ENCODE measurements around the gene SOCS7. TPM values are rescaled to one million over a fixed set of nuclear protein-coding genes. Genes with fewer than 3 reads are reported as not detected.

SOCS7 gene
- total RNA-seq, 1 donor from 2014 or later, result 17.8 TPM

DNA sequence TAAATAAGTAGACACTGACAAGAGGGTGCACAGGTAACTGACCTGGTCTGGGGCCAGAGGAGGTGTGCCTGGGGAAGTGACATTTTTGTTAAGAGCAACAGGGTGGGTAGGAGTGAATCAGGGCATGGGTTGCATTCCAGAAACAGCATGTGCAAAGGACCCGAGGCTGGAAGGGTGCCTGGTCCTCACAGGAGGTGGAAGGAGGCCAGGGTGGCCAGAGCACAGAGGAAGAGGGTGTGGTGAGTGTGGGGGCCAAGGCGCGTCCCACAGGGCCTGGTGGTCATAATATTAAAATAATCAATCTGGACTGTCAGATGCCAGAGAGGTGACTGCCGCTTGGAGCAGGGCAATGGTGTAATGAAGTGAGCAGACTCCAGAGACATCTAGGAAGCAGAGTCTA, 90.9 kb downstream of the SOCS7 start:
- Histone ChIP-seq H3K27ac (no peak overlapping the region), H3F3A (ENCODE audit: low read depth) (peaks cover 7% of the 10 kb centered on the region), H3K9me3 (ENCODE audit: low read depth) (no peaks in the 10 kb centered on the region), H4K20me1 (ENCODE audit: low read depth) (no peaks in the 10 kb centered on the region), H3K4me3 (no peak overlapping the region), H3K27me3 (no peaks in the 10 kb centered on the region), H3K9ac (no peak overlapping the region), H2AFZ (replicated peaks) (no peak overlapping the region), H3K79me2 (ENCODE audit: low read depth) (no peaks in the 10 kb centered on the region), H3K4me2 (no peak overlapping the region), H3K36me3 (no peaks in the 10 kb centered on the region), H3K4me1 (peaks cover 18% of the 10 kb centered on the region)
- H3K9me3 Mint-ChIP-seq, result no peaks in the 10 kb centered on the region
- no peaks in the 10 kb centered on the region for H3K36me3 Mint-ChIP-seq
- no peak for DNase-seq (ENCODE audit: low spot score)
- H3K4me3 Mint-ChIP-seq, result no peak overlapping the region
- peaks cover 11% of the 10 kb centered on the region for H3K4me1 Mint-ChIP-seq
- peaks cover 8% of the 10 kb centered on the region for H3K27me3 Mint-ChIP-seq (ENCODE audit: insufficient read depth, low read depth)
- no peak overlapping the region for H3K27ac Mint-ChIP-seq
- TF ChIP-seq EZH2 (IDR thresholded peaks at IDR 0.05), result no peak
- TF ChIP-seq, protein P1, sequence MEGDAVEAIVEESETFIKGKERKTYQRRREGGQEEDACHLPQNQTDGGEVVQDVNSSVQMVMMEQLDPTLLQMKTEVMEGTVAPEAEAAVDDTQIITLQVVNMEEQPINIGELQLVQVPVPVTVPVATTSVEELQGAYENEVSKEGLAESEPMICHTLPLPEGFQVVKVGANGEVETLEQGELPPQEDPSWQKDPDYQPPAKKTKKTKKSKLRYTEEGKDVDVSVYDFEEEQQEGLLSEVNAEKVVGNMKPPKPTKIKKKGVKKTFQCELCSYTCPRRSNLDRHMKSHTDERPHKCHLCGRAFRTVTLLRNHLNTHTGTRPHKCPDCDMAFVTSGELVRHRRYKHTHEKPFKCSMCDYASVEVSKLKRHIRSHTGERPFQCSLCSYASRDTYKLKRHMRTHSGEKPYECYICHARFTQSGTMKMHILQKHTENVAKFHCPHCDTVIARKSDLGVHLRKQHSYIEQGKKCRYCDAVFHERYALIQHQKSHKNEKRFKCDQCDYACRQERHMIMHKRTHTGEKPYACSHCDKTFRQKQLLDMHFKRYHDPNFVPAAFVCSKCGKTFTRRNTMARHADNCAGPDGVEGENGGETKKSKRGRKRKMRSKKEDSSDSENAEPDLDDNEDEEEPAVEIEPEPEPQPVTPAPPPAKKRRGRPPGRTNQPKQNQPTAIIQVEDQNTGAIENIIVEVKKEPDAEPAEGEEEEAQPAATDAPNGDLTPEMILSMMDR (IDR thresholded peaks at IDR 0.05), result no peak
- no peak for TF ChIP-seq EZH2phosphoT487 (IDR thresholded peaks at IDR 0.05)

DNA sequence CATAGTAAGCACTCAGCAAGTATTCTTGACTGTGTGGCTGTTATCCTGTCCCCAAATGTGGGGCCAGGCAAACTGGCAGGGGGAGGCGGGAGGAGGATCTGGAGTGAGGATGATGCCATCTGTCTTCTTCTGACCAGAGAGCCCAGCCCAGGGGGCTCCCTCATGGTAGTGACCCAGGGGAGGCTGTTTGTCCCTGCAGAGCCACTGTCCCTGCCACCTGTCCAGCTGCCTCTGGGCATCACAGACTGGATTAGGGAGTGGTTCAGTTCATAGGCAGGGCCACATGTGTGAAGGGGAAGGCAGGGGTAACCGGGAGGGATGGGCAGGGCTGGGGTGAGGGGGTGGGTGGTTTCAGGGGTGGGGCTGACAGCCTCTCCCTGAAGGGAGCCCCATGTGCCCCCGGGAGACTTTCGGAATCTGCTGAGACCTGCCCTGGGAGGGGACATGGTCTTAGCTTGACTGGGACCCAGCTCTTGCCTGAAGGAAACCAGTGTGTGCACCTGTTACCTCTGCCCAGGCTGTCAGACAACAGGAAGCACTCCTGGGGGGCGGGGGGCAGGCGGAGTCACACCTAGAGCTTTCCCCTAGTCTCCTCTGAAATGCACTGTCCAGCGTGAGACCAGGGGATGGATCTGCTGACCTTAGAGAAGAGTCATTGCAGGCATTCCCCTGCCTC, 91.8 kb downstream of the SOCS7 start:
- peaks cover 11% of the 10 kb centered on the region for H3K4me1 Mint-ChIP-seq
- no peaks in the 10 kb centered on the region for H3K36me3 Mint-ChIP-seq
- H3K9me3 Mint-ChIP-seq, result no peaks in the 10 kb centered on the region
- no peaks in the 10 kb centered on the region for H3K36me3 ChIP-seq
- no peak for TF ChIP-seq EZH2 (IDR thresholded peaks at IDR 0.05)
- TF ChIP-seq EZH2phosphoT487 (IDR thresholded peaks at IDR 0.05), result no peak
- TF ChIP-seq, protein P1 (IDR thresholded peaks at IDR 0.05), result no peak
- DNase-seq (ENCODE audit: low spot score), result no peak
- no peaks in the 10 kb centered on the region for H3K79me2 ChIP-seq (ENCODE audit: low read depth)
- peaks cover 18% of the 10 kb centered on the region for H3K4me1 ChIP-seq
- H3K4me3 Mint-ChIP-seq, result no peak overlapping the region
- no peak overlapping the region for H3K27ac Mint-ChIP-seq
- no peaks in the 10 kb centered on the region for H3K9me3 ChIP-seq (ENCODE audit: low read depth)
- H3K27ac ChIP-seq, result no peak overlapping the region
- no peaks in the 10 kb centered on the region for H4K20me1 ChIP-seq (ENCODE audit: low read depth)
- peaks cover 7% of the 10 kb centered on the region for H3F3A ChIP-seq (ENCODE audit: low read depth)
- H2AFZ ChIP-seq (replicated peaks), result no peak overlapping the region
- H3K4me3 ChIP-seq, result no peak overlapping the region
- H3K27me3 ChIP-seq, result no peaks in the 10 kb centered on the region
- no peak overlapping the region for H3K9ac ChIP-seq
- H3K4me2 ChIP-seq, result no peak overlapping the region
- peaks cover 8% of the 10 kb centered on the region for H3K27me3 Mint-ChIP-seq (ENCODE audit: insufficient read depth, low read depth)

DNA sequence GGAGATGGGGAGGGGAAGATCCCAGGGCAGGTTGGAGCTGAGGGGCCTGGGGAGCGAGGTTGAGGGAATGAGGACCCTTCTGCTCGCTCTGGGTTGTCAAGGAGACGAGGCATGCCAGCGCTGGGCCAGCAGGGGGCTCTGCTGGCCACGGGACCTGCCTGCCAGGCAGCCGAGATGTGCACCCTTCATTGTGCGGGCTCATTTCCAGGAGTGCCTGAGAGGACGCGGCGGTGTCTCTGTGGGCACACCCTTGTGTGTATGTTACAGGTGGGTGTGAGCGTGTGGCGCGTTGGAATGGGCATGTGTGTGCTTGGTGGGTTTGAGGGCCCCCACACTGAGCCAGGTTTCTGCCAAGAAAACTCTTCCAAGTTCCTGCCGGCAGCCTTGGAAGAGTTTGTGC, 92.5 kb downstream of the SOCS7 start:
- Mint-ChIP-seq H3K4me3 (no peak overlapping the region), H3K27me3 (ENCODE audit: insufficient read depth, low read depth) (peaks cover 8% of the 10 kb centered on the region), H3K4me1 (peaks cover 13% of the 10 kb centered on the region), H3K9me3 (no peaks in the 10 kb centered on the region), H3K27ac (no peak overlapping the region), H3K36me3 (no peaks in the 10 kb centered on the region)
- Histone ChIP-seq H3K79me2 (ENCODE audit: low read depth) (no peaks in the 10 kb centered on the region), H3K4me1 (peaks cover 18% of the 10 kb centered on the region), H3K9ac (no peak overlapping the region), H3K36me3 (no peaks in the 10 kb centered on the region), H3K9me3 (ENCODE audit: low read depth) (no peaks in the 10 kb centered on the region), H3K27me3 (no peaks in the 10 kb centered on the region), H3K27ac (no peak overlapping the region), H3F3A (ENCODE audit: low read depth) (peaks cover 7% of the 10 kb centered on the region), H4K20me1 (ENCODE audit: low read depth) (no peaks in the 10 kb centered on the region), H3K4me2 (peak overlapping the region; percentile 43), H2AFZ (replicated peaks) (peak overlapping the region; percentile 90), H3K4me3 (no peak overlapping the region)
- TF ChIP-seq, protein P1 (IDR thresholded peaks at IDR 0.05), result peak; percentile 84
- TF ChIP-seq EZH2phosphoT487 (IDR thresholded peaks at IDR 0.05), result no peak
- peak; percentile 89 for DNase-seq (ENCODE audit: low spot score)

Measured in neural progenitor cell (in vitro differentiated cells).